NK-92 (cell line): ENCODE measurements around the gene UBE2V1.
A peak's percentile ranks its signal among the peaks of the same experiment; 100 is the strongest.
"Not testable (repeated sequence)": the region's sequence is repeated elsewhere in the genome, so short reads cannot be mapped to it uniquely, and the experiment has no call there.

Experiments
- DNase-seq: peaks from one replicate; lab custom pipeline; 2025; ENCODE audit not compliant: unreplicated experiment; lab: John Stamatoyannopoulos, UW

Gene UBE2V1

GRCh38 chr20:50097843-50098242, 15.1 kb downstream of the UBE2V1 start:
- no peak for DNase-seq

GRCh38 chr20:50096237-50096636, 16.7 kb downstream of the UBE2V1 start:
- DNase-seq, result no peak

GRCh38 chr20:50095476-50096078, 17.4 kb downstream of the UBE2V1 start:
- DNase-seq, result no peak

GRCh38 chr20:50094522-50094921, 18.4 kb downstream of the UBE2V1 start:
- DNase-seq, result no peak

- DNase-seq, result no peak
Observed at GRCh38 chr20:50093240-50093639, 19.7 kb downstream of the UBE2V1 start.

GRCh38 chr20:50092436-50092835, 20.5 kb downstream of the UBE2V1 start:
- no peak for DNase-seq

- DNase-seq, result no peak
Observed at GRCh38 chr20:50089787-50090177, 23.2 kb downstream of the UBE2V1 start.

GRCh38 chr20:50089140-50089786, 23.7 kb downstream of the UBE2V1 start:
- no peak for DNase-seq

GRCh38 chr20:50088022-50088421, 24.9 kb downstream of the UBE2V1 start:
- no peak for DNase-seq

- no peak for DNase-seq
Observed at GRCh38 chr20:50085481-50086365, 27.2 kb downstream of the UBE2V1 start.

GRCh38 chr20:50085146-50085480, 27.8 kb downstream of the UBE2V1 start:
- DNase-seq, result no peak

GRCh38 chr20:50083034-50083433, 29.9 kb downstream of the UBE2V1 start:
- DNase-seq, result no peak

- not testable (repeated sequence) for DNase-seq
Observed at GRCh38 chr20:50082056-50082455, 30.9 kb downstream of the UBE2V1 start.

GRCh38 chr20:50077818-50078601, 34.9 kb downstream of the UBE2V1 start:
- no peak for DNase-seq

- DNase-seq, result no peak
Observed at GRCh38 chr20:50073500-50073899, 39.5 kb downstream of the UBE2V1 start.

GRCh38 chr20:50071039-50071888, 41.7 kb downstream of the UBE2V1 start:
- peak; percentile 29 for DNase-seq

- DNase-seq, result no peak
Observed at GRCh38 chr20:50070361-50070760, 42.6 kb downstream of the UBE2V1 start.

- DNase-seq, result no peak
Observed at GRCh38 chr20:50068041-50068651, 44.8 kb downstream of the UBE2V1 start.

GRCh38 chr20:50067461-50067860, 45.5 kb downstream of the UBE2V1 start:
- DNase-seq, result no peak

- DNase-seq, result no peak
Observed at GRCh38 chr20:50067018-50067417, 45.9 kb downstream of the UBE2V1 start.
